ENCODE results near the gene RND1.
"Not testable (repeated sequence)": the region's sequence is repeated elsewhere in the genome, so short reads cannot be mapped to it uniquely, and the experiment has no call there.

The RND1 gene

DNA sequence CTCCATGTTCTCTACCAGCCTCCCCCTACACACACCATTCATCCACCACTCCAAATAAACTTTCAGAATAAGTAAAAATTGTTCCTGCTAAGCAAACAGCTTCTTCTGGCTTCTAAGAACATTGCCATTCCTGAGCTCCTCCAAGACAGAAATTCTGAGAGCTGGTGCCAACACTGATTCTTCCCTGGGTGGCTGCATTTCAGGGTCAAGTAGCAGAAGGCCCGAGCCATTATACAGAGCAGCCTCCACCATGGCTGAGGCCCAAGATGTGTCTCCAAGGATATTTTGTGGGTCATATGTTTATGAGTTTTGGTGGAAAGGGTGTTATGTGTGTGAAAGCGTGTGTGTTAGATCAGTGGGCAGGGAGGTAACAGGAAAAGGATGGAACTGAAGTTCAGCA is 3.5 kb upstream of the RND1 start:
- H3K4me3 ChIP-seq (ENCODE audit: low read depth, low read length), result no peak overlapping the region

- no peak overlapping the region for H3K4me3 ChIP-seq (ENCODE audit: low read depth, low read length)
Measured at GRCh38 chr12:48868451-48868850, 2.8 kb upstream of the RND1 start.

DNA sequence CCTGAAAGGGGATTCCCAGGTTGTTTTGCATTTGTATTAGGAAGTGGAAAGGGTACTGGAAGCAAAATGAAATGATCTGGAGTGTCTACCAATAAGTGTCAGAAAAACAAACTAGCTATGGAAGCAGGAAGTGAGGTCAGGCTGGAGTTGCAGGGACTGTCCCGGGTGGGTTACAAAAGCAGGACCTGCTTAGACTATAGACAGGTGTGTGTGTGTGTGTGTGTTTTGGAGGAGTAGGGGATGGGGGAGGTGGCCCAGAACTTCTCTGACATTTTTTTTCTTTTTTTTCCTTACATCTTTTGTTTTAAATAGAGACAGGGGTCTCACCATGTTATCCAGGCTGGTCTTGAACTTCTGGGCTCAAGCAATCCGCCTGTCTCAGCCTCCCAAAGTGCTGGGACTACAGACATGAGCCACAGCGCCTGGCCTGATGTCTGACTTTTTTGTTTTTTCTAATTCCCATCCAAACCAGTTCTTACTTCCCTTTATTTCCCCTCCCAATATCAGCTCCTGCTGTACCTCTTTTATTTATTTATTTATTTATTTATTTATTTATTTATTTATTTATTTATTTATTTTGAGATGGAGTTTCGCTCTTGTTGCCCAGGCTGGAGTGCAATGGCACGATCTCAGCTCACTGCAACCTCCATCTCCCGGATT is 512 bp upstream of the RND1 start:
- H3K4me3 ChIP-seq (ENCODE audit: low read depth, low read length), result no peak overlapping the region

GRCh38 chr12:48863291-48863690 is 2.4 kb downstream of the RND1 start:
- H3K4me3 ChIP-seq (ENCODE audit: low read depth, low read length), result no peak overlapping the region

- H3K4me3 ChIP-seq (ENCODE audit: low read depth, low read length), result no peak overlapping the region
Measured at GRCh38 chr12:48862760-48863159, 2.9 kb downstream of the RND1 start.

DNA sequence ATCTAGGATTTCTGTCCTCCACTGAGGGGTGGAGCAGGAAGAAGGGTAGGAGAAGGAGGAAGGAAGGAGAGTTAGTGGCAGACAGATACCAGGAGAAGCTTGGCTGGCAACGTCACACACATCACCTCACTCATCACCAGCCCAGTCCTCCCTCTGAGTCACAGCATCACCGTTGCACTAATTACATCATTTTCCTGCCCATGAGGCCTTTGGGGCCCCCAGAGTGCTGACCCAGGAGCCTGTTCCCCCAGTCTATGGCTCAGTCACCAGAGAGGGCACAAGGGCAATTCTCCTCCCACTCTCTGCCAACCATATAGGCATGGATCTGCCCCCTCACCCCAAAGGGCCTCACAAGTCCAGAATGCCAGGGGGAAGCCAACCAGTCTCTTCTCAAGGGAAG is 4.6 kb downstream of the RND1 start:
- no peak overlapping the region for H3K4me3 ChIP-seq (ENCODE audit: low read depth, low read length)

DNA sequence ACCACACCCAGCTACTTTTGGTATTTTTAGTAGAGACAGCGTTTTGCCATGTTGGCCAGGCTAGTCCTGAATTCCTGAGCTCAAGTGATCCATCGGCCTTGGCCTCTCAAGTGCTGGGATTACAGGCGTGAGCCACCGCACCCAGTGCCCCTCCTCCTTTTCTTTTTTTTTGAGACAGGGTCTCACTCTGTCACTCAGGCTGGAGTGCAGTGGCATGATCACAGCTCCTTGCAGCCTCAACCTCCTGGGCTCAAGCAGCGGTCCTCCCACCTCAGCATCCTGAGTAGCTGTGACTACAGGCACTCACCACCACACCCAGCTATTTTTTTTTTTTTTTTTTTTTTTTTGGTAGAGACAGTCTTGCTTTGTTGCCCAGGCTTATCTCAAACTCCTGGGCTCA is 5.4 kb downstream of the RND1 start:
- not testable (repeated sequence) for H3K4me3 ChIP-seq (ENCODE audit: low read depth, low read length)

- H3K4me3 ChIP-seq (ENCODE audit: low read depth, low read length), result no peak overlapping the region
Measured at GRCh38 chr12:48859607-48860006, 6.1 kb downstream of the RND1 start.

- no peak overlapping the region for H3K4me3 ChIP-seq (ENCODE audit: low read depth, low read length)
Measured at GRCh38 chr12:48858043-48858442, 7.6 kb downstream of the RND1 start.

GRCh38 chr12:48857278-48857994 is 8.2 kb downstream of the RND1 start:
- H3K4me3 ChIP-seq (ENCODE audit: low read depth, low read length), result no peak overlapping the region

- H3K4me3 ChIP-seq (ENCODE audit: low read depth, low read length), result no peak overlapping the region
Measured at GRCh38 chr12:48856379-48856778, 9.3 kb downstream of the RND1 start.

DNA sequence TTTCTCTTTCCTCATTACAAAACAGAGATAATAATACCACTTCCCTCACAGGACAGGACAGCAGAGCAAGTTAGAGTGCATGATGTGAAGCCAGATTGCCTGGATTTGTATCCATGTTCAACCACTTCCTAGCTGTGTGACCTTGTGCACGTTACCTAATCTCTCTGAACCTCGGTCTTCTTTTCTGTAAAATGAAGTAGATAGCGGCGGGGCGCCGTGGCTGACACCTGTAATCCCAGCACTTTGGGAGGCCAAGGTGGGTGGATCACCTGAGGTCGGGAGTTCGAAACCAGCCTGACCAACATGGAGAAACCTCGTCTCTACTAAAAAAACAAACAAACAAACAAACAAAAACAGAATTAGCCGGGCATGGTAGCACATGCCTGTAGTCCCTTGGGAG is 10.7 kb downstream of the RND1 start:
- H3K4me3 ChIP-seq (ENCODE audit: low read depth, low read length), result not testable (repeated sequence)

GRCh38 chr12:48854488-48854887 is 11.2 kb downstream of the RND1 start:
- no peak overlapping the region for H3K4me3 ChIP-seq (ENCODE audit: low read depth, low read length)

- H3K4me3 ChIP-seq (ENCODE audit: low read depth, low read length), result peak overlapping the region; percentile 96
Measured at GRCh38 chr12:48852734-48853688, 12.7 kb downstream of the RND1 start.

- H3K4me3 ChIP-seq (ENCODE audit: low read depth, low read length), result peak within 1 kb of the TSS; percentile 96
Measured at GRCh38 chr12:48851883-48852733, 13.6 kb downstream of the RND1 start, which contains the start of gene DDX23. DDX23 (minus strand) TSS chr12:48852163; CDS start chr12:48845782, 6,381 bp downstream.

GRCh38 chr12:48842021-48842420 is 23.6 kb downstream of the RND1 start:
- not testable (repeated sequence) for H3K4me3 ChIP-seq (ENCODE audit: low read depth, low read length)

DNA sequence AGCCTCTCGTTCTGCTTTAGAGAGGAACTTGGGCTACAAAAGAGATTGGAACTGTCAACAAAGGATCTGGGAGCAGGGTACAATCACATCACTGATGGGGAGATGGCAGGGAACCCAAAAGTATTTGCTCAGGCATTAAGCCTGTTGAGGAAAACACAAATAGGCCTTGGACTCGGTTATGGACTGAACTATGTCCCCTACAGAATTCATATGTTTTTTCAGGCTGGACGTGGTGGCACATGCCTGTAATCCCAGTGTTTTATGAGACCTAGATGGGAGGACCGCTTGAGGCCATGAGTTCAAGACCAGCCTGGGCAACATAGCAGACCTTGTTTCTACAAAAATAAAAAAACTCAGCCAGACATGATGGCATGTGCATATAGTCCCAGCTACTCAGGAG is 27.6 kb downstream of the RND1 start:
- H3K4me3 ChIP-seq (ENCODE audit: low read depth, low read length), result no peak overlapping the region

DNA sequence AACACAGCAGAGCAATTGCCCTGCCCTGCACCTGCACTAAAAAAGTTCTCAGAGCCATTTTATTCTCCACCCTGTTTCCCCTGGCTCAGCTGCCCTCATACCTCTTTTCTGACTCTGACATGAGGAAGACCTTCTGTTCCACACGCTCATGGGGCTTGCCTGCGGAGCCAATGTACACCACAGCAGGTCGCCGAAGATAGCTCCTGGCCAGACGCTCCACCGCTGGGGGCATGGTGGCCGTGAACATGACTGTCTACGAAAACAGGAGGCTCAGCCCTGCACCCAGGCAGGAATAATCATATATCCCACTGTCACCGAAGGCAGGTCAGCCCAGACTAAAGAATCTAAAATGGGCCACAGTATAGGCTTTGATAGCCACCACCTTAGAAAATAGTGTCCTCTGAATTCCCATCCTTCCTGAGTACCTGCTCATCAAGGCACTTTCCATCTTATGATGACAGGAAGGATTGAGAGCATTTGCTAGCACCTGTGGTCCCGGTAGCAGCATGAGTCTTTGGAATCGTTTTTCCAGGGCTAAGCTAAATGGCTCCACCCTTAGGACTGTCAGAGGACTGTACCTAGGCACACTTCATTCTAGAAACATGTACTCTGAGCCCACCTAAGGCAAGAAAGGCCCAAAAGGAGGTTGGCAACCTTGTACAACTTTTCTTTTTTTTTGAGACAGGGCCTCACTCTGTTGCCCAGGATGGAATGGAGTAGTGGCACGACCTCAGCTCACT is 33.2 kb downstream of the RND1 start:
- H3K4me3 ChIP-seq (ENCODE audit: low read depth, low read length), result no peak overlapping the region

- no peak overlapping the region for H3K4me3 ChIP-seq (ENCODE audit: low read depth, low read length)
Measured at GRCh38 chr12:48831257-48831656, 34.4 kb downstream of the RND1 start.

Measured in iPS-11a (cell line).